Upper lobe of left lung (tissue), 4 donors: ENCODE results near the gene MARCHF7.

Experiments used
- EP300 ChIP-seq, 4 donors: sonication (generic); formaldehyde crosslinking; IDR thresholded peaks; one replicate each; pipeline ENCODE4 v1.5.1; 2017; ENCODE audit warnings: antibody characterized with exemption in 4 of 4, control low read depth in 2 of 4
- POLR2A ChIP-seq, 4 donors: fragments of 450-650 bp; IDR thresholded peaks; one replicate each; pipeline ENCODE4 v1.5.1; 2016 to 2017; ENCODE audit warnings: antibody characterized with exemption in 4 of 4, mild to moderate bottlenecking in 2 of 4
- POLR2AphosphoS5 ChIP-seq, 2 donors: sonication (generic); formaldehyde crosslinking; IDR thresholded peaks; one replicate each; pipeline ENCODE4 v1.5.1; 2017; ENCODE audit warnings: antibody characterized with exemption in 2 of 2
- TF ChIP-seq, protein P1 (sequence below), 6 experiments: fragments of 450-650 bp in 4 of 6; fragments of 200-600 bp in 2 of 6; sonication (generic) in 2 of 6; IDR thresholded peaks; one replicate each; pipeline ENCODE4 v1.5.1; 2016 to 2019; ENCODE audit warnings: antibody characterized with exemption in 6 of 6

DNA sequence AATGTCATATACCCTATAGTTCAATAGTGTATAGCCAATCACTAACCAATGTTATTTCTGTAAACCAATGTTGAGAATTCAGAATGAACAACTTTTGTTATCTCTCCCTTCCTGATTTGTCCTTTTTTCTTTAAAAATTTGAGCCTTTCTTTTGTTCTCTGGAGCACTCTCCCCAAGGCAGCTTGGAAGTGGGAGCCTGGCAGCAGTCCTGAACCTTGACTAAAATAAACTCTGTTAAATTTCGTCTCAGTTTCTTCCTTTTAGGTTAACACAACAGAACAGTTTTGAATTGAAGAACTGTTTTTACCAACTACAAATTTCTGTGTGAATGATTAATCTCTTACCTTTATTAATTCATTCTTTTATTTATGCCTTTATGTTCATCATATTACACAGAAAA lies 49.8 kb downstream of the MARCHF7 start:
- TF ChIP-seq, protein P1, sequence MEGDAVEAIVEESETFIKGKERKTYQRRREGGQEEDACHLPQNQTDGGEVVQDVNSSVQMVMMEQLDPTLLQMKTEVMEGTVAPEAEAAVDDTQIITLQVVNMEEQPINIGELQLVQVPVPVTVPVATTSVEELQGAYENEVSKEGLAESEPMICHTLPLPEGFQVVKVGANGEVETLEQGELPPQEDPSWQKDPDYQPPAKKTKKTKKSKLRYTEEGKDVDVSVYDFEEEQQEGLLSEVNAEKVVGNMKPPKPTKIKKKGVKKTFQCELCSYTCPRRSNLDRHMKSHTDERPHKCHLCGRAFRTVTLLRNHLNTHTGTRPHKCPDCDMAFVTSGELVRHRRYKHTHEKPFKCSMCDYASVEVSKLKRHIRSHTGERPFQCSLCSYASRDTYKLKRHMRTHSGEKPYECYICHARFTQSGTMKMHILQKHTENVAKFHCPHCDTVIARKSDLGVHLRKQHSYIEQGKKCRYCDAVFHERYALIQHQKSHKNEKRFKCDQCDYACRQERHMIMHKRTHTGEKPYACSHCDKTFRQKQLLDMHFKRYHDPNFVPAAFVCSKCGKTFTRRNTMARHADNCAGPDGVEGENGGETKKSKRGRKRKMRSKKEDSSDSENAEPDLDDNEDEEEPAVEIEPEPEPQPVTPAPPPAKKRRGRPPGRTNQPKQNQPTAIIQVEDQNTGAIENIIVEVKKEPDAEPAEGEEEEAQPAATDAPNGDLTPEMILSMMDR (IDR thresholded peaks at IDR 0.05): no peak
- no peak for TF ChIP-seq POLR2A (IDR thresholded peaks at IDR 0.05)
- TF ChIP-seq POLR2AphosphoS5 (IDR thresholded peaks at IDR 0.05): no peak
- TF ChIP-seq EP300 (IDR thresholded peaks at IDR 0.05): no peak
